CD14-positive monocyte (primary cell): ENCODE data around the gene BCR. TPM values are rescaled to one million over a fixed set of nuclear protein-coding genes. Genes with fewer than 3 reads are reported as not detected.

Experiments
- DNase-seq, 3 donors: peaks; one replicate each; pipeline ENCODE4 v3.0.0-alpha.2; 2011 to 2022
- H2AFZ ChIP-seq: 2 replicates; pipeline ENCODE4 v1.6.0; 2012; ENCODE audit warnings: mild to moderate bottlenecking, low read depth, low read length, inconsistent platforms; ENCODE audit not compliant: insufficient read depth, poor library complexity, severe bottlenecking
- H3K27ac ChIP-seq, 2 donors: 1 replicate in 1 of 2; 2 replicates in 1 of 2; pipeline ENCODE4 v1.5.1; 2012 to 2013; ENCODE audit warnings: low read length in 2 of 2, control low read depth in 1 of 2, inconsistent platforms in 1 of 2, low read depth in 1 of 2, mild to moderate bottlenecking in 1 of 2
- H3K27me3 ChIP-seq, 2 donors: one replicate each; pipeline versions ENCODE4 v1.6.0 to v1.6.1; 2011 to 2013; ENCODE audit warnings: low read length in 2 of 2; ENCODE audit not compliant: control insufficient read depth in 2 of 2, insufficient read depth in 2 of 2
- H3K36me3 ChIP-seq, 2 donors: replicated peaks in 1 of 2; 1 replicate in 1 of 2; 2 replicates in 1 of 2; pipeline versions ENCODE4 v1.5.1 to v1.6.1; 2012 to 2013; ENCODE audit warnings: low read length in 2 of 2, control low read depth in 1 of 2, inconsistent platforms in 1 of 2, mild to moderate bottlenecking in 1 of 2; ENCODE audit not compliant: insufficient read depth in 2 of 2, control insufficient read depth in 1 of 2
- H3K4me1 ChIP-seq, 2 donors: 1 replicate in 1 of 2; 2 replicates in 1 of 2; pipeline versions ENCODE4 v1.5.1 to v1.6.1; 2012 to 2013; ENCODE audit warnings: low read length in 2 of 2, control low read depth in 1 of 2, inconsistent platforms in 1 of 2, mild to moderate bottlenecking in 1 of 2, moderate library complexity in 1 of 2; ENCODE audit not compliant: insufficient read depth in 2 of 2, control insufficient read depth in 1 of 2
- H3K4me2 ChIP-seq: replicated peaks from 2 replicates; pipeline ENCODE3; 2012; ENCODE audit warnings: low read length, moderate library complexity, mild to moderate bottlenecking; ENCODE audit not compliant: poor library complexity, severe bottlenecking; ENCODE audit errors: extremely low read depth
- H3K4me3 ChIP-seq, 3 experiments: fragments of 200-600 bp in 1 of 3; sonication (generic) in 1 of 3; replicated peaks in 1 of 3; 1 replicate in 2 of 3; 2 replicates in 1 of 3; pipeline ENCODE4 v1.5.1; 2011 to 2013; ENCODE audit warnings: low read length in 3 of 3, mild to moderate bottlenecking in 3 of 3, control low read depth in 2 of 3, low read depth in 2 of 3, inconsistent platforms in 1 of 3, moderate library complexity in 1 of 3
- H3K79me2 ChIP-seq: 2 replicates; pipeline ENCODE4 v1.6.0; 2012; ENCODE audit warnings: mild to moderate bottlenecking, control low read depth, inconsistent platforms, low read length, moderate library complexity; ENCODE audit not compliant: insufficient read depth
- H3K9ac ChIP-seq: 2 replicates; pipeline ENCODE4 v1.6.0; 2017; ENCODE audit warnings: low read length, mild to moderate bottlenecking; ENCODE audit not compliant: insufficient read depth, poor library complexity, severe bottlenecking
- H3K9me3 ChIP-seq, 2 donors: replicated peaks in 1 of 2; 1 replicate in 1 of 2; 2 replicates in 1 of 2; pipeline versions ENCODE4 v1.5.1 to v1.6.1; 2012 to 2013; ENCODE audit warnings: low read length in 2 of 2, control low read depth in 1 of 2; ENCODE audit not compliant: control insufficient read depth in 1 of 2, insufficient read depth in 1 of 2
- H4K20me1 ChIP-seq: 2 replicates; pipeline ENCODE4 v1.6.0; 2012; ENCODE audit warnings: mild to moderate bottlenecking, low read length, control low read depth, moderate library complexity; ENCODE audit not compliant: insufficient read depth
- H3K27ac Mint-ChIP-seq, 7 donors: one replicate each; pipeline ENCODE4 v1.8.0; 2020; ENCODE audit warnings: mild to moderate bottlenecking in 7 of 7, mixed read lengths in 7 of 7, moderate library complexity in 6 of 7, inconsistent platforms in 2 of 7
- H3K27me3 Mint-ChIP-seq, 3 donors: one replicate each; pipeline ENCODE4 v1.8.0; 2021 to 2022; ENCODE audit warnings: low read depth in 3 of 3, mild to moderate bottlenecking in 3 of 3, mixed read lengths in 3 of 3, moderate library complexity in 3 of 3, inconsistent platforms in 1 of 3
- H3K36me3 Mint-ChIP-seq, 2 donors: one replicate each; pipeline ENCODE4 v1.8.0; 2020; ENCODE audit warnings: mixed read lengths in 2 of 2, inconsistent platforms in 1 of 2, mild to moderate bottlenecking in 1 of 2
- H3K4me1 Mint-ChIP-seq: one replicate; pipeline ENCODE4 v1.8.0; 2020; ENCODE audit warnings: mild to moderate bottlenecking, mixed read lengths
- H3K4me3 Mint-ChIP-seq, 2 donors: one replicate each; pipeline ENCODE4 v1.8.0; 2020; ENCODE audit warnings: mild to moderate bottlenecking in 2 of 2, mixed read lengths in 2 of 2, moderate library complexity in 1 of 2
- H3K9me3 Mint-ChIP-seq, 7 donors: one replicate each; pipeline ENCODE4 v1.8.0; 2020 to 2022; ENCODE audit warnings: mixed read lengths in 7 of 7, mild to moderate bottlenecking in 6 of 7, moderate library complexity in 6 of 7, inconsistent platforms in 2 of 7
- CTCF ChIP-seq: fragments of 200-600 bp; IDR thresholded peaks from one replicate; pipeline ENCODE4 v1.8.0; 2022; ENCODE audit warnings: antibody characterized with exemption, mild to moderate bottlenecking
- WGBS: methylation state at CpG from one replicate; pipeline ENCODE4 v1.1.5; 2013; ENCODE audit warnings: missing lambda C conversion rate; ENCODE audit not compliant: insufficient coverage; 5-methylcytosine and 5-hydroxymethylcytosine counted together
- intact Hi-C, 2 donors: fragments of 100-400 bp; cut with micrococcal nuclease; formaldehyde crosslinking; loops; one replicate each; pipeline versions ENCODE4 v1.15.0 to v1.15.1; 2023
- polyA plus RNA-seq, 3 donors: library from polyadenylated mRNA; depleted of rRNA in 1 of 3; unstranded in 2 of 3; stranded (reverse) in 1 of 3; fragments of 300-500 nt in 2 of 3; fragments of >200 nt in 1 of 3; fragmentation: Illumina TruSeq in 2 of 3; gene quantifications; 1 replicate in 2 of 3; 2 replicates in 1 of 3; pipeline ENCODE4 v1.2.3, GENCODE V29; 2012 to 2021

Gene BCR
- polyA plus RNA-seq, 3 donors: 0.97 to 20.9 (median 0.97) TPM

DNA sequence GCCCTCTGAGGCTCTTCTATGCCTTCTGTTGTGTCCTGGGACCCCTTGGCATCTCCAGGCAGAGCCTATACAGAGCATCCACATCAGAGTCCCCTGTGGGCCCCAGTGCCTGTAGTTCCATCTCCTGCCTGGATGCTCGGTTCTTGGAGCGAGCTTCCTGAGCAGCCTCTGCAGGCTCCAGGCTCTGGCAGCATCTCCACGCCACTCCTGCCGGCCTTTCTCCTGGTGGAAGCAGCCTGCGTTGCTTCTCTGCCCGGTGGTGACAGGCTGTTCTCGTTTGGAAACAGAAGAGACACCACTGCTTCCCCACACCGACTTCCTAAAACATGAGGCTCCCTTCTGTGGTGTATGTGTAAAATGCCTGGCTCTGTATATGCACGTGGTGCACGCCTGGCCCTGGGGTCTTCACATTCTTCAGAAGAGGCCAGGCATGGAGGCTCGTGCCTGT is 52.8 kb downstream of the BCR start:
- peaks cover 0 to 32% of the 10 kb centered on the region in 2 donors for H3K36me3 ChIP-seq
- Mint-ChIP-seq H3K27me3 (peaks cover 0 to 4% (median 0%) of the 10 kb centered on the region in 3 donors), H3K4me3 (peak overlapping the region in 1 of 2 donors; percentile 46), H3K36me3 (peaks cover 25 to 36% of the 10 kb centered on the region in 2 donors), H3K4me1 (peaks cover 34% of the 10 kb centered on the region), H3K27ac (peak overlapping the region in 2 of 7 donors; percentile 37), H3K9me3 (peaks cover 5 to 14% (median 11%) of the 10 kb centered on the region in 7 donors)
- H3K9ac ChIP-seq: no peak overlapping the region
- intact Hi-C loops: no loop called here
- no peak overlapping the region for H3K4me2 ChIP-seq
- DNase-seq: no peak
- peaks cover 100% of the 10 kb centered on the region for H3K79me2 ChIP-seq
- 14% methylated on average over 7 of the region's 11 CpGs for WGBS
- H4K20me1 ChIP-seq: peaks cover 65% of the 10 kb centered on the region
- peaks cover 9 to 17% of the 10 kb centered on the region in 2 donors for H3K4me1 ChIP-seq
- no peak for TF ChIP-seq CTCF
- no peak overlapping the region for H3K4me3 ChIP-seq
- peak overlapping the region in 1 of 2 donors; percentile 5 for H3K27ac ChIP-seq
- H2AFZ ChIP-seq: no peak overlapping the region
- H3K27me3 ChIP-seq: no peaks in the 10 kb centered on the region
- H3K9me3 ChIP-seq: peaks cover 0 to 10% of the 10 kb centered on the region in 2 donors

DNA sequence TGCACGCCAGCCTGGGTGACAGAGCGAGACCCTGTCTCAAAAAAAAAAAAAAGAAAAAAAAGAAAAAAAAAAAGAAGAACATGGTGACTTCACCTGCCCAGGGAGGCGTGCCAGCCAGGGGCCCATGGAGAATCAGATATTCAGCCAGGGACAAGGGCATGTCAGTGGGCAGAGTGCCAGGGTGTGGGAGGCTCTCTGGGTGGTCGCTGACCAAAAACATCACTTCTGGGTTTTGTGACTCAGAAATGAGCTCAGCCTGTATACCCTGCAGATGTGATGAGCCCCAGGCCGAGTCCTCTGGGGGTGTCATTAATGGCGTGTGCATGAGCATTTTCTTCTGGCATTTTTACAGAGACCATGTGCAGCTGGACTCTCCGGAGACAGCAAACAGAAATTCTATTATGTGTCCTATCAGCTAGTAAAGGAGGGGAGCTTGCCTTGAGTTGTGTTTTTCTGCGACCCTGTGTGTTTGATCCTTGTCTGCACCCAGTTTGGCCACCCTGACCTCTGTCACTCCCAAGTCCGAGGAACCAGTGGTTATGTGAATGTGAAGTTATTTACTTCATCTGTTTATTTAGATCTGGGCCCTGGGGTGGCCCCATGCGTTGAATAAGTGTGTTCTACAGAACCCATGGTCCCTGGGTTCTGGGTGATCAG is 53.6 kb downstream of the BCR start:
- Histone ChIP-seq H2AFZ (no peak overlapping the region), H3K9ac (no peak overlapping the region), H4K20me1 (peaks cover 73% of the 10 kb centered on the region), H3K9me3 (peaks cover 0 to 4% of the 10 kb centered on the region in 2 donors), H3K4me1 (peaks cover 9 to 17% of the 10 kb centered on the region in 2 donors), H3K27me3 (no peaks in the 10 kb centered on the region), H3K4me2 (no peak overlapping the region), H3K36me3 (peaks cover 0 to 29% of the 10 kb centered on the region in 2 donors), H3K27ac (peak overlapping the region in 1 of 2 donors; percentile 21), H3K4me3 (no peak overlapping the region), H3K79me2 (peaks cover 100% of the 10 kb centered on the region)
- Mint-ChIP-seq H3K36me3 (peaks cover 21 to 35% of the 10 kb centered on the region in 2 donors), H3K9me3 (peaks cover 2 to 10% (median 5%) of the 10 kb centered on the region in 7 donors), H3K4me1 (peaks cover 32% of the 10 kb centered on the region), H3K27ac (peak overlapping the region in 2 of 7 donors; percentile 30 to 79), H3K4me3 (no peak overlapping the region), H3K27me3 (peaks cover 0 to 4% (median 0%) of the 10 kb centered on the region in 3 donors)
- WGBS: 77% methylated on average over 7 of the region's 10 CpGs
- TF ChIP-seq CTCF: no peak
- no peak for DNase-seq
- intact Hi-C loops: no loop called here
